ENCODE measurements around the gene GFOD1. TPM values are rescaled to one million over a fixed set of nuclear protein-coding genes. Genes with fewer than 3 reads are reported as not detected.
A peak's percentile ranks its signal among the peaks of the same experiment; 100 is the strongest.

GFOD1 gene
- total RNA-seq, 2 experiments from 2014 or later = 2.4 TPM

DNA sequence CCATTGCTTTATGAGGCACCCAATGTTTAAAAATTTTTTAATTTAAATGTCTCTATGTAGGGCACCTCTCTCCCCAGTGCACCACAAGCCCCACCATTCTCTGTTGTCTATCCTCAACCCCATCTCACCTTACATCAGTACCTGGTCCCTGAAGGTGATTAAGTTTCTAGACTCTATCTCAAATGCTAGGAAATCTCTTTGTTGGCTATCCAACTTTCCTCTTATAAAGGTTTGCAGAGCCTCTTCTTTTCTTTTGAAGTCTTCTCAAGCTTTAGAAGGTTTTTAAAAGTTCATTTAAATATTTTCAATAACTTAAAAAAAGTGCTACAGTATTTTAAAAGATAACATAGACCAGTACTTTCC is 82.5 kb downstream of the GFOD1 start:
- POLR2A ChIA-PET = no interaction called here
- no peaks in the 10 kb centered on the region for H3K36me3 Mint-ChIP-seq (ENCODE audit: low read depth)
- H3K27ac Mint-ChIP-seq = no peak overlapping the region
- no peak for DNase-seq
- no peaks in the 10 kb centered on the region for H3K9me3 Mint-ChIP-seq
- CTCF ChIA-PET = no interaction called here
- no peak overlapping the region for H3K4me3 Mint-ChIP-seq
- H3K27me3 Mint-ChIP-seq = peaks cover 3% of the 10 kb centered on the region
- H3K4me1 Mint-ChIP-seq = peaks cover 8% of the 10 kb centered on the region

DNA sequence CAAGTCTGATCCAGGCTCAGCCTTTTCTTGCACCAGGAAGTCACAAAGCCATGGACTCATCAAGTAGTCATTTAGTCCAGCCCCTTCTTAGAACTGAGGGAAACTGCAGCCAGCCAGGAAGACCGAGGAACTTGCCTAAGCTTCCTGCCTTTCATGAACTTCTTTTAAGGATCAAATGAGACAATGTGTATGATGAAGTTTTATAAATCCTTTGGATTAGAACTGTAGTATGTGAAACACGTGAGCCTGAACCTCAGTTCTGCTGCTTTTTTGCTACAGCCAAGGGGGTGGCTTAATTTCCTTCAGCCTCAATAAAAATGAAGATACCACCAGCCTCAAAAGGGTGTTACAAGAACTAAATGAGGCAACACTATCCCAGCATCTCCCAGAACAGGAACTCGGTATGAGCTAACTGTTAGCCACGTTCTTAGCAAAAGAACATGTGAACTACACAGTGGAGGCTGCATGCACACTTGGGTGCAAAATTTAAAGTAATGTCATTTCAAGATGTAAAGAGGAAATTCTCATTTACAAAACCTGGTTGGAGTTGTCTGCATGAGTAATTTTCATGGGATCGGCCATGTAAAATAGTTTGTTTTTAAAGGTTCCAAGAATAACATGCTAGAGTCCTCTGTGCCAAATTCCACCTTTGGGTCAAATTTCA is 83.0 kb downstream of the GFOD1 start:
- Mint-ChIP-seq H3K9me3 (no peaks in the 10 kb centered on the region), H3K36me3 (ENCODE audit: low read depth) (no peaks in the 10 kb centered on the region), H3K27me3 (peaks cover 3% of the 10 kb centered on the region), H3K4me1 (peaks cover 8% of the 10 kb centered on the region), H3K4me3 (no peak overlapping the region), H3K27ac (no peak overlapping the region)
- ChIA-PET POLR2A (no interaction called here), CTCF (no interaction called here)
- no peak for DNase-seq

DNA sequence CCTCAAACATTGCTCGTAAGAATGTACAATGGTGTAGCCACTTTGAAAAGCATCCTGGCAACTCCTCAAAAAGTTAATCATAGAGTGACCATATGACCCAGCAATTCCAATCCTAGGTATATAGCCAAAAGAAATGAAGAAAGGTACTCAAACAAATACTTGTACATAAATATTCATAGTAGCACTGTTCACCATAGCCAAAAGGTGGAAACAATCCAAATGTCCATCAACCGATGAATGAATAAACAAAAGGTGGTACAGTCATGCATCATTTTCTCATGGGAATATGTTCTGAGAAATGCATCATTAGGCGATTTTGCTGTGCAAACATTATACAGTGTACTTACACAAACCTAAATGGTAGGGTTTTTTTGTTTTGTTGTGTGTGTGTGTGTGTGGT is 84.7 kb downstream of the GFOD1 start:
- CTCF ChIA-PET = no interaction called here

DNA sequence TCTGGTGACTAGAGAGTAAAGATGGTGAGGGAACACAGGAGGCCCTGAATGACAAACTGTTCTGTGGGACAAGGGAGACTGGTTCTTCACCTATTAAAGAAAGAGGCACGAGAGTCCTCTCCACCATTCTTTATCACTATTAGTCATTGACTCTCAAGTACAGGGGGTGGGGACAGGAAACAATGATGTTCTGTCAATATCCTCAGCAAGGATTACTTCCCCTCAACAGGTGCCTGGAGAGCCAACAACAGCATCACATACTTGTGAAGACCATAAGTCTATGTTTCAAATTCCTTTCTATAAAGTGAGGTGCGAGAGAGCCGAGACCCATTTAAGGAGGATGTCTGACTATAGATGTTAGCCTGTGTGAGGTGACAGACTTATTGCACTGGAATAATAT is 86.6 kb downstream of the GFOD1 start:
- CTCF ChIA-PET = no interaction called here
- Mint-ChIP-seq H3K4me1 (peaks cover 11% of the 10 kb centered on the region), H3K9me3 (no peaks in the 10 kb centered on the region), H3K36me3 (ENCODE audit: low read depth) (no peaks in the 10 kb centered on the region), H3K27ac (no peak overlapping the region), H3K27me3 (peaks cover 3% of the 10 kb centered on the region), H3K4me3 (no peak overlapping the region)
- no peak for DNase-seq
- POLR2A ChIA-PET = no interaction called here

More for the DNA sequence above, 84.7 kb downstream of the GFOD1 start:
- Mint-ChIP-seq H3K4me1 (peaks cover 8% of the 10 kb centered on the region), H3K4me3 (no peak overlapping the region), H3K27ac (no peak overlapping the region), H3K9me3 (no peaks in the 10 kb centered on the region), H3K27me3 (peaks cover 3% of the 10 kb centered on the region), H3K36me3 (ENCODE audit: low read depth) (no peaks in the 10 kb centered on the region)
- POLR2A ChIA-PET = no interaction called here
- no peak for DNase-seq

DNA sequence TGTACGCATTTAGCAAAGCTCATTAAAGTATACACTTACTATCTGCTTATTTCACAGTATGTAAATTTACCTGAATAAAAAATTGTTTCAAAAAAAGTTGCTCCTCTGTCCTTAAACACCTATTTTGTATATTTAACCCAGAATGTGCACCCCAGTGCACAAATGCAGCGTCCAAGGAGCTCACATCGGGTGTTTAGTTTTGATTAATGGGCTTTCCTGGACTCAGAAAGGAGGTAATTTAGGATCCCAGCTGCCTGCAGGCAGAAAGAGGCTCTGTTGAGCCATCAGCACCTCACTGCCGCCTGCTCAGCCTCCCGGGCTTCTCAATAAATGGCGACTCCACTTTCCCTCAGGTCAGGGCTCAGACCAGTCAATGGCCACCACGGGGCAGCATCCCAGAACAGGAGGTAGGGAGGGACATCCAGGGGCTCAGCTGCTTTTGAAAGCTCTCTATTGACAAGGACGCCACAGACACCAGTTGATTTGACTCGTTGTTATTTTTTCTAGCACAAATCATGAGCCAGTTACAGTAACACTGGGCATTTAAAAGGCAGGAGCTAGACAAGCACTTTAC is 88.9 kb downstream of the GFOD1 start:
- POLR2A ChIA-PET = no interaction called here
- H3K4me3 Mint-ChIP-seq = no peak overlapping the region
- no peaks in the 10 kb centered on the region for H3K9me3 Mint-ChIP-seq
- no peak overlapping the region for H3K27ac Mint-ChIP-seq
- CTCF ChIA-PET = no interaction called here
- peaks cover 3% of the 10 kb centered on the region for H3K27me3 Mint-ChIP-seq
- no peaks in the 10 kb centered on the region for H3K36me3 Mint-ChIP-seq (ENCODE audit: low read depth)
- no peak for DNase-seq
- peaks cover 11% of the 10 kb centered on the region for H3K4me1 Mint-ChIP-seq

DNA sequence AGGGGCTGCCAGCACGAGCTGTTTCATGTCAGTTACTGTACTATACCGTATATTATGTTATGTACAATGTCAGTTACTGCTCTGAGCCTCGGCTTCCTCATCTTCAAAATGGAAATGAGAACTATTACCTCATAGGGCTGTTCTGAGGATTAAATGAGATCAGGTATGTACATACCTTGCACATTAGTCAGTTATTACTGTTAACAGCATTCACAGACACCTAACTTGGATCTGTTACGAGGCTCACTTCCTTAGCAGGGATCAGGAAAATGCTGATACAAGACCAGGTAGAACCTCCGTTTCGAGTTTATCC is 89.4 kb downstream of the GFOD1 start:
- Mint-ChIP-seq H3K9me3 (no peaks in the 10 kb centered on the region), H3K36me3 (ENCODE audit: low read depth) (no peaks in the 10 kb centered on the region), H3K4me3 (no peak overlapping the region), H3K27me3 (peaks cover 3% of the 10 kb centered on the region), H3K27ac (no peak overlapping the region), H3K4me1 (peaks cover 11% of the 10 kb centered on the region)
- ChIA-PET CTCF (no interaction called here), POLR2A (no interaction called here)
- no peak for DNase-seq

DNA sequence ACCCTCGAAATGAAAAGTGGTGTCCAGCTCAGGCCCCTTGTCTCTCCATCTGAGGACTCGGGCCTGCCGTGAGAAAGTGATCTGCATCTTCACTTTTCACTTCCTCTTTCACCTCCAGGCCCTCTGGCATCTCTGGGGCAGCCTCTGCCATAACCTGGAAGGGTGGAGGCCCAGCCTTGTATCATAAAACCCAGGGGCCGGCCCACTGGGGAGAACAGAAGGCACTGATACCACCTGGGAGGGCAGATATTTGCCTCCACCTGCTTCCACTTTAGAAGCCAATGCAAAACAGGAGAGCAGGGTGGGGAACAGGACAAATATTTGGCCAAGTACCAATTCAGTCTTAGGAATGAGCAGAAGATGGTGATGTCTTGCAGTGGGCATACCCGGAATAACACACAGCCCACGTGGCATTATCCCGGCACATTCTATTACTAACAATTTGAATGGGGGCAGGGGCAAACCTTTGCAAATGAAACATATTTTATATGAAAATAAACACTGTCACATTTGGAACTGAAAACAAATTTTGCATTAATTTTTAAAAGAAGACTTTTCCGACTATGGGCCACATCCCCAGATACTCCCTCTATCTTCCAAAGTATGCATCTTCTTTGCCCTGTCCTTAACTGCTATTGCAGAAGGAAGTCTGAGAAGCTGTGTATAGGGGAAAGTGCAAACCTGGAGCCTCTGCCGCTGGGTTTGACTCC is 89.9 kb downstream of the GFOD1 start:
- H3K27me3 Mint-ChIP-seq = peaks cover 3% of the 10 kb centered on the region
- CTCF ChIA-PET = no interaction called here
- no peaks in the 10 kb centered on the region for H3K9me3 Mint-ChIP-seq
- no peak overlapping the region for H3K4me3 Mint-ChIP-seq
- POLR2A ChIA-PET = no interaction called here
- H3K36me3 Mint-ChIP-seq (ENCODE audit: low read depth) = no peaks in the 10 kb centered on the region
- H3K4me1 Mint-ChIP-seq = peaks cover 11% of the 10 kb centered on the region
- no peak overlapping the region for H3K27ac Mint-ChIP-seq
- no peak for DNase-seq

DNA sequence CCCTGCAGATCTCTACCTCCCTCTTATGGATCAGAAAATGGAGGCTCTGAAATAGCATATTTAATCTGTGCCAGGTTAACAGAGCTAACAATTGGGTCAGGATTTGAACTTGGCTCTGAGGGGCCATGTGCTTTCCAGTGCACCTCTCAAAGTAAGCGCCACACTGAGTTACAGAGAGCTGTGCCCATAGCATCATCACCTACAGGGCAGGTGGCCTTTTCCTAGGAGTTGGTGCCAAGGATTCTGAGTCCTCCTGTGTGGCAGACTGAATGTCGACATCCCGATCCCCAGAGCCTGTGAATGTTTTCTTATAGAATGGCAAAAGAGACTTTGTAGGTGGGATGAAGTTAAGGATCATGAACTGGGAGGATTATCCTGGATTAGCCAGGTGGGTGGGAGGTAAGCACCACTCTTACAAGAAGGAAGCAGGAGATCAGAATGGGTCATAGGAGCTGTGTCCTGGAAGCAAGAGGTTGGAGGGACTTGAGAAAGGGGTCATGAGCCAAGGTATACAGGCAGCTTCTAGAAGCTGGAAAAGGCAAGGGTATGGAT is 91.1 kb downstream of the GFOD1 start:
- Mint-ChIP-seq H3K9me3 (no peaks in the 10 kb centered on the region), H3K27me3 (peaks cover 3% of the 10 kb centered on the region)

DNA sequence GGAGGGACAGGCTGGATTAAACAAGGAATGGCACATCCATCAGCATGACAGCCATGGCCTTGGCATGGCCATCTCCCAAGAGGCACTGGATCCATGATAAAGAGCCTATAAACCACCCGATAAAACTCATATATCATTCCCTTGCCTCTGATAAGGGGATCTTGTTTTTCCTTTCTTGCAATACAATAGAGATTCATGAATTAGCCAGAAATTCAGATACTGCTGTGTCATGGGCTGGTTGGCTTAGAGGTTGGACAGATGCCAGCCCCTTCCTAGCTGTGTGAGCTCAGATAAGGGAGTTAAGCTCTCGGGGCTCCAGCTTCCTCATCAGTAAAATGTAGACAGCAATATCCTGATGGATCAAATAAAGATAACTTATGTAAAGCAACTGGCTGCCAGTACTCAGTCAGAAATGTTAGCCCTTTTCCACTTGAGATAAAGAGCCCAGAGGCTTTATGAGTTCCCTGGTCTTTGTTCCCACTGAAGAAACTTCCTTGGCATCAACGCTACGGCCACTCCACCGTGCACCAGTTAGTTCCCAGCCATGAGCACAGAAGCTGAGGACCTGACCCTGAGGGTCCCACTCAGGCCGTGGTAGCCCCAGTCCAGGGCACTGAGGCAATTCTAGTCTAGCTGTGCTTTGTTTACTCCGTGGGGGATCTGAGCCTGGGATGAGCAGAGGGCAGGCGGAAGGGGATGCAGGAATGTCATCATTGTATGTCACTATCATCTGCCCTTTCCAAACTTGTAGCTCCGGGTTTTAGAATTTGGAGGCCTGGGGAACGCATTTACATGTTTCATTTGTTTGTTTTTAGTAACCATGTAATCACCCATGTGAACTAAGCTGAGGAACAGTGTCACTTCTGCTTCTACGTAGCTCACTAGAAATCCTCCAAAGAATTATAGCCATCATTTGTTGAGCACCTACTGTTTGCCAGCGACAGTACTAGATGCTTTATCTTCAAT is 91.8 kb downstream of the GFOD1 start:
- H3K9me3 Mint-ChIP-seq = no peaks in the 10 kb centered on the region
- H3K4me3 Mint-ChIP-seq = no peak overlapping the region
- H3K4me1 Mint-ChIP-seq = peaks cover 9% of the 10 kb centered on the region
- POLR2A ChIA-PET = no interaction called here
- CTCF ChIA-PET = interaction anchor here (1.7 kb wide), 1 partner anchor 11 kb away, joined by 4 read pairs; no protein-coding TSS in a partner anchor
- H3K27ac Mint-ChIP-seq = no peak overlapping the region
- H3K27me3 Mint-ChIP-seq = no peaks in the 10 kb centered on the region
- H3K36me3 Mint-ChIP-seq (ENCODE audit: low read depth) = no peaks in the 10 kb centered on the region
- DNase-seq = no peak

More for the DNA sequence above, 91.1 kb downstream of the GFOD1 start:
- no peak for DNase-seq
- Mint-ChIP-seq H3K4me3 (no peak overlapping the region), H3K36me3 (ENCODE audit: low read depth) (no peaks in the 10 kb centered on the region), H3K4me1 (peaks cover 10% of the 10 kb centered on the region), H3K27ac (peak overlapping the region; percentile 43)
- ChIA-PET POLR2A (no interaction called here), CTCF (interaction anchor here (1.7 kb wide), 1 partner anchor 11 kb away, joined by 4 read pairs; no protein-coding TSS in a partner anchor)

DNA sequence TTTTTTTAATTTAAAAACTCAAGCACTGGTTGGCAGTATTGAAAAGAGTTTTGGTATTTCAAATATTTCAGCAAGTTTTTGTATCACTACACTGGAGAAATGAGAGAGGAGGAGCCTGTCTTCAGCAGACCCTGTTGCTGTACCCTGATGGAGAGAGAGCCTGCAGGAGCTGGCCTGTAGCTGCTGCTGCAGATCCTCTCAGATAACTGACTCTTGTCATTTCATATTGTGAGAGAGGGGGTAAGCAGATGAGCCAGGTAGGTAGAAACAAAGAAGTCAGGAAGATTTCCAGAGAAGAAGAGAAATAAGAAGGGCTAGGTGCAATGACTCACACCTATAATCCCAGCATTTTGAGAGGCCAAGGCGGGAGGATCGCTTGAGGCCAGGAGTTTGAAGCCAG is 94.9 kb downstream of the GFOD1 start:
- ChIA-PET POLR2A (no interaction called here), CTCF (interaction anchor here (1.1 kb wide), 1 partner anchor 14 kb away, joined by 3 read pairs; no protein-coding TSS in a partner anchor)
- H3K4me1 Mint-ChIP-seq = peaks cover 8% of the 10 kb centered on the region
- no peak overlapping the region for H3K4me3 Mint-ChIP-seq
- H3K36me3 Mint-ChIP-seq (ENCODE audit: low read depth) = peaks cover 6% of the 10 kb centered on the region
- peaks cover 5% of the 10 kb centered on the region for H3K9me3 Mint-ChIP-seq
- no peak overlapping the region for H3K27ac Mint-ChIP-seq
- no peaks in the 10 kb centered on the region for H3K27me3 Mint-ChIP-seq
- no peak for DNase-seq

DNA sequence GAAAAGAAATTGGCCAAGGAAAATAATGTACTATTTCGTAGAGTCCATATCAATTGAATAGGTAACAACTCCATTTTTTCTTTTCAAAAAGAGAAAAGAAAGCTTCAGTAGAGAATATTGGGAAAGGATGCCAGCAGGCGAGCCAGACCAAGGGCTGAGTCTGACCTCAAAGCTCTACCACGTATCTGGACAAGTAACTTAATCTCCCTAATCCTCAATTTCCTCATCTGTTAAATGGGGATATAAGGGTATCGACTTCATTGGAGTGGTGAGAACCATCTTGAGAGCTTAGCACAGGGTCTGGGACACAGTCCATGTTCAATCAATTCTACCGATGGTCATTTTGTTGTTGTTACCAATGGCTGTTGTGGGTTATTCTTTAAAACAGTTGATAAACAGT is 95.9 kb downstream of the GFOD1 start:
- Mint-ChIP-seq H3K36me3 (ENCODE audit: low read depth) (peaks cover 6% of the 10 kb centered on the region), H3K4me3 (no peak overlapping the region), H3K27ac (no peak overlapping the region), H3K9me3 (peaks cover 5% of the 10 kb centered on the region), H3K4me1 (peaks cover 6% of the 10 kb centered on the region), H3K27me3 (no peaks in the 10 kb centered on the region)
- ChIA-PET CTCF (interaction anchor here (0.6 to 0.7 kb wide), 4 partner anchors 25 to 1718 kb away, joined by 3 to 4 read pairs (median 4); no protein-coding TSS in a partner anchor), POLR2A (no interaction called here)
- no peak for DNase-seq

DNA sequence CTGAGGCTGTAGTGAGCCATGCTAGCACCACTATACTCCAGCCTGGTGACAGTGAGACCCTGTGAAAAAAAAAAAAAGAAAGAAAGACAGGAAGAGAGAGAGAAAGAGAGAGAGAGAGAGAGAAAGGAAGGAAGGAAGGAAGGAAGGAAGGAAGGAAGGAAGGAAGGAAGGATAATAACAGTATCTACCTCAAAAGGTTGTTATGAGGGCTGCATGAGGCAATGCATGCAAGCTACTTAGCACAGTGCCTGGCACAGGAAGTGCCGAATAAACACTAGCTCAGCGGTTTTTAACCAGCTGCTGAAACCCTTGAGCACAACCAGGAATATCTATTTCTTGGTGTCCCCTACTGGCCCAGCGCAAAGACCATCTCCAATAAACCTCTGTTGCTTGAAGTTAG is 96.7 kb downstream of the GFOD1 start:
- CTCF ChIA-PET = interaction anchor here (0.6 to 0.7 kb wide), 4 partner anchors 24 to 1718 kb away, joined by 3 to 4 read pairs (median 3); no protein-coding TSS in a partner anchor
- POLR2A ChIA-PET = no interaction called here
- H3K27me3 Mint-ChIP-seq = no peaks in the 10 kb centered on the region
- no peak for DNase-seq
- no peak overlapping the region for H3K27ac Mint-ChIP-seq
- H3K9me3 Mint-ChIP-seq = peaks cover 5% of the 10 kb centered on the region
- peaks cover 6% of the 10 kb centered on the region for H3K4me1 Mint-ChIP-seq
- H3K4me3 Mint-ChIP-seq = no peak overlapping the region
- H3K36me3 Mint-ChIP-seq (ENCODE audit: low read depth) = peaks cover 6% of the 10 kb centered on the region

Data from activated CD4-positive, alpha-beta T cell treated with anti-CD3 and anti-CD28 coated beads, Interleukin-2, amount 10 ng/mL, durations not matched to agents 7 days and 5 days (primary cell).